ENCODE data around the gene SSU72.

DNA sequence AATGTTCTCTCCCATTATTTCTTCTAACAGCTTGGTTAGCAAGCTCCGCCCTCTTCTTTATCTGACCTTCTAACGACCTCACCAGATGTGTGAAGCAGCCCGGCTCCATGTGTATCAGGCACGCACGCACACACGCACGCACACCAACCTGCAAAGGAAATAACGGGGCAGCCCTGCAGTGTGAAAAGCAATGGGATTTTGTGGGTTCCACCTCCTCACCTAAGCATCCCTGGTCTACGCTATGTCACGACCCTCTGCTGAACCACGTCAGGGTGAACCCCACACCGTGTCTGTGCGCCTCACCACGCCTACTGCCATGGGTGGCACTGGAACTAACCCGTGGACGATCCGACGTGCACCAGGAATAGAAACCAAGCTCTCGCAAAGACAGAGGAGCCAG lies 10.4 kb downstream of the SSU72 start:
- TF ChIP-seq, protein P1, sequence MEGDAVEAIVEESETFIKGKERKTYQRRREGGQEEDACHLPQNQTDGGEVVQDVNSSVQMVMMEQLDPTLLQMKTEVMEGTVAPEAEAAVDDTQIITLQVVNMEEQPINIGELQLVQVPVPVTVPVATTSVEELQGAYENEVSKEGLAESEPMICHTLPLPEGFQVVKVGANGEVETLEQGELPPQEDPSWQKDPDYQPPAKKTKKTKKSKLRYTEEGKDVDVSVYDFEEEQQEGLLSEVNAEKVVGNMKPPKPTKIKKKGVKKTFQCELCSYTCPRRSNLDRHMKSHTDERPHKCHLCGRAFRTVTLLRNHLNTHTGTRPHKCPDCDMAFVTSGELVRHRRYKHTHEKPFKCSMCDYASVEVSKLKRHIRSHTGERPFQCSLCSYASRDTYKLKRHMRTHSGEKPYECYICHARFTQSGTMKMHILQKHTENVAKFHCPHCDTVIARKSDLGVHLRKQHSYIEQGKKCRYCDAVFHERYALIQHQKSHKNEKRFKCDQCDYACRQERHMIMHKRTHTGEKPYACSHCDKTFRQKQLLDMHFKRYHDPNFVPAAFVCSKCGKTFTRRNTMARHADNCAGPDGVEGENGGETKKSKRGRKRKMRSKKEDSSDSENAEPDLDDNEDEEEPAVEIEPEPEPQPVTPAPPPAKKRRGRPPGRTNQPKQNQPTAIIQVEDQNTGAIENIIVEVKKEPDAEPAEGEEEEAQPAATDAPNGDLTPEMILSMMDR (IDR thresholded peaks at IDR 0.05): no peak
- no peak for TF ChIP-seq EZH2phosphoT487 (IDR thresholded peaks at IDR 0.05)

Measured in neural progenitor cell (in vitro differentiated cells).